M059J (cell line): ENCODE data around the gene SUSD5. TPM values are rescaled to one million over a fixed set of nuclear protein-coding genes. Genes with fewer than 3 reads are reported as not detected.

Experiments
- DNase-seq: peaks from one replicate; pipeline ENCODE4 v3.0.0-alpha.2; 2012; ENCODE audit warnings: low read depth
- total RNA-seq: library from RNA; depleted of rRNA; stranded (reverse); fragments of >200 nt; shearing (Covaris generic); gene quantifications from 2 replicates; pipeline ENCODE4 v1.2.3, GENCODE V29; 2014; rRNA removed

The SUSD5 gene
- total RNA-seq = 0.44 and 0.98 TPM in 2 replicates

DNA sequence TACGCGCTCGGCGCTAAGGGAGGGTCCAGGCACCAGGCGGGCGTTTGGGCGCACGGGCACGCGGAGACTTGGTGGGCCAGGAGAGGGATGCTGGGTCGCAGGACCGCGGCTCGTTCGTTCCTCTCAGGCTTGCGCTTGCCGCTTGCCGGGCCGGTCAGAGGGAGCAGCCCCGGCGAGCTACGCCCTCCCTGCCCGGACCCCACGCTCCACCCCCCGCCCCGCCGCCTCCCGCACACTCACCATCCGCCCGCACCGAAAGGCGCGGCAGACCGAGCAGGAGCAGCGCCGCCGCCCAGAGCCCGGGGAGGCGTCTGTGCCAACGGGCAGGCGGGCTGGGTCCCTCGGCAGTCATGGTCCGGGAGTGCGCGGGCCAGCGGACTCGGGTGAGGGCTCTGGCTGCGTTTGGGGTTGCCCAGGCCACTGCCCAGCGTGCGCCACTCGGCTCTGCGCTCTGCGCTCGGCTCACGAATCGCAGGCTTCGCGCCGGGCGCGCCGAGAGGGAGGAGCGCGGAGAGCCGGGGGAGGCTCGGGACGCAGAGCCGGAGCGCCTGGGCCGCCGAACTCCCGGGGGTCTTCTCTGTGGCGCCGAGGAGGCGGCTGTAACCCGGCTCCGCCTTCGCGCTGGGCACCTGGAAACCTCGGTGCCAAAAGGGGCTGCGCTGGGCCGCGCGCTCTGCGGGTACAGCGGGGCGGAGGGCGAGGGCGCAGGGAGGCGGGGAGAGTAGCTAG lies at the start of gene SUSD5:
Gene SUSD5 (minus strand): TSS at position 365 of the 729 bp plus-strand sequence. CDS start 13 bp downstream, at position 352.
- DNase-seq = peak; percentile 23

- DNase-seq = no peak
Observed at GRCh38 chr3:33260104-33260503, 41.5 kb upstream of the SUSD5 start.

- no peak for DNase-seq
Observed at GRCh38 chr3:33256249-33256648, 37.6 kb upstream of the SUSD5 start.

- no peak for DNase-seq
Observed at GRCh38 chr3:33250712-33251111, 32.1 kb upstream of the SUSD5 start.

GRCh38 chr3:33246786-33247185 lies 28.2 kb upstream of the SUSD5 start:
- no peak for DNase-seq

- no peak for DNase-seq
Observed at GRCh38 chr3:33240261-33240660, 21.7 kb upstream of the SUSD5 start.

- DNase-seq = no peak
Observed at GRCh38 chr3:33238923-33239322, 20.3 kb upstream of the SUSD5 start.

GRCh38 chr3:33237439-33237838 lies 18.8 kb upstream of the SUSD5 start:
- no peak for DNase-seq

DNA sequence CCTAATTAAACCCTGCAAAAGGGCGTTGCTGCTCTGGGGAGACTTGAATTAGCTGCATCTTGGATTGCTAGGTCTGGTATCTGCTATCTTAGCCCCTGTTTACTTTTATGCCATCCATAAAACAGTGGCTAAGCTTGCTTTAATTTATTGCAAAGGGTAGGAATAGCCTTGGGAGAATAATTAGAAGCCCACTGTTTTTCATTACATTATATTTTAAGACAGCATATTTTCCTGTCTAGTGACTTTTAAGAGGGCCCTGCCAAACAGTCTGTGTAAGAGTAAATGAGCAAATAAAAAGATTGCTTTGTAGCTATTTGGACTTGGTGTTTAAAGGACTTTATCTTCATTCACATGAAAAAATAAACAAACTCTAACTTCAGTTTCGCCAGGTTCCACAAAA lies 17.4 kb upstream of the SUSD5 start:
- DNase-seq = no peak

- DNase-seq = no peak
Observed at GRCh38 chr3:33233884-33234283, 15.3 kb upstream of the SUSD5 start.

DNA sequence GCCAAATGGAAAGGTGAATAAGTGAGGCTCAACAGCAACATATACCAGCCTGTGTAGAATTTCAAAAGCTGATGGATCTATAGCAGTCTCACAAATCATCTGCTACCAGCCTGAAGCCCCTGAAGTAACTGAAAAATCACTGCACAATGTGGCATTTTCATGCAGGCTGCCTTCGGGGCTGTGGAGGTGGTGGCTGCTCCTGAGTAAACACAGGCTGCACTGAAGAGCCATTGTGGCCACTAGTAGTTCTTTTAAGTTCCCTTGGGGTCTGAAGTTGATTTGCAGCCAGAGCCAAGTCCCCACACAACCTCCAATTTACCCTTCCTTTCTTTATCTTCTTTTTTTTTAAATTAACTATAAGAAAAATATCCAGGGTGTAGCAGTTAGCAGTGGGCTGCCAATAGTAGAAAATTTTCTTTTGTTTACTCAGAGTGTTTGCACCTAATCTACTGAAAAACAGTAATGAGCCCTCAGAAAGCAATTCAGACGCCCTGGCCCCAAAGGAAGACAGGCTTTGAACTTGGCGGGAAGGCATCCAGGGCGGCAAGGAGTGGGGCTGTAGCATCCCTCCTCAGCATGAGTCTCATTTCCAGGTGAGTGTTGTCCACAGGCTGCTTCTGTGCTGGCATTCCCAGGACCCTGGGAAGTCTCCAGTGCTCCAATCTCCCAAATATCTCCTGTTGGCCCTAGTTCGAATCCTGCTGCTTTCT lies 13.3 kb upstream of the SUSD5 start:
- no peak for DNase-seq

GRCh38 chr3:33229947-33230346 lies 11.3 kb upstream of the SUSD5 start:
- no peak for DNase-seq

DNA sequence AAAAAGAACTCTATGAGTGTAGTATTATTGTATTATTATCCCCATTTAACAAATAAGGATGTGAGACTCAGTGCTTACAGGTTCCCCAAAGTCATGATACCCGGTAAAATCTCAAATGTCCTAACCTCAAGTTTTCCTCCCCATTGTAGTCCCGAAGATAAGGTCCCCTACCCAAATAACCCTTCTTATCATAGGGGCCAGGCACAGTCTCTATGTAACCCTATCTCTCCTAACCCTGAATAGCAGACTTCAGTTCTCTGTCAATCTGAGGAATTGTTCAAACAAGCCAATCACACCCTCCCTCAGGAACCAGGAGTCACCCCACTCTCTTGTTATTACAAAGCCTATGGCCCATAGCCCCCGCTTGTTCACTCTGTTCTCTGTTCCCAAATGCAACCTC lies 10.5 kb upstream of the SUSD5 start:
- DNase-seq = no peak

DNA sequence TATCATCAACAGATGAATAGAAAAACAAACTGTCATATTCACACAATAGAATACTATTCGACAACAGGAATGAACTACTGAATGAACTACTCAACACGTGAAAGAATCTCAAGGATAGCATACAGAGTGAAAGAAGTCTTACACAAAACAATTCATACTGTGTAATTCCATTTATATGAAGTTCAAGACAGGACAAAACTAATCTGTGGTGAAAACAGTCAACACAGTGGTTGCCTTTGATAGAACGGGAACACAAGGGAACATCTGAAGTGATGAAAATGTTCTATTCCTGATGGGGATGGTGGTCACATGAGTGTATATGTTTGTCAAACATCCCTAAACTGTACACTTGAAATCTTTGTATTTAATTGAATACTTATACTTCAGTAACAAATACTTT lies 2.6 kb upstream of the SUSD5 start:
- no peak for DNase-seq

DNA sequence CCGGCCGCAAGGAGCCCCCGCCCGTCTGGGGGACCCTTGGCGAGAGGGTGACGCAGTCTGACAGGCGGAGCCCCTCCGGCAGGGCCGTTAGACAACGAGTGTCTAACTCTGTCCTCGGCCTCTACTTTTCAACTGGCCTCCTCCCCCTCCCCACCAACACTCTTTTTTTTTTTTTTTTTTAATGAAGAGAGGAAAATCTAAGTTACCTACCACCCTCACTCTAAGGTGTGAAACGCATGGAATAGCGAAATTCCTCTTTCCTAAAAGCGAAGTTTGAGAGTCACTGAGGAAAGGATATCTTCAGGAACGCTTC lies 521 bp upstream of the SUSD5 start:
- DNase-seq = no peak

DNA sequence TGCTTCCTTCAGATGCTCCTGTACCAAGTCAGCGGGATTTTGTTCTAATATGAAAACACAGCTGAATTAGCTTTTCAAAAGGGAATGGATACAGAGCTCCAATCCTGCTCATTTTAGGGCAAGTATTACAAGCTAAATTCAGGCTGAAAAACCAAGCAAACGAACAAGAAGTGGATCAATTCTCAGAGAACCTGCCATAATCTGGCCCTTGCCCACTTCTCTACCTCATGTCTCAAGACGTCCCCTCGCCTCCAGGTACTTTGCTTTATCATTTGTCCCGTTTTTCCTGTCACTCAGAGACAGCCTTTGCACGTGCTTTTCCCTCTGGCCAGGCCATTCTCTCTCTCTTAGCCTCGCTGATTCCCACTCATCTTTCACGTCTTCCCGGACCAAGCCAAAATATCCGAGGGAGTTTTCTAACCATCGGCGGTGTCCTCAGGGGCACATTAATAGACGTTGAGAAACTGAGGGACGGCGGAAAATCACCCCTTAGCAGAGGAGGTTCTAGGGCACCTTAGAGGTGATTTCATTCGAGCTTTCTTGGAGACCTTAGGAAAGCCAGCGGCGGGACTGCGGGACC lies 654 bp downstream of the SUSD5 start:
- peak; percentile 8 for DNase-seq

- DNase-seq = no peak
Observed at GRCh38 chr3:33215739-33216138, 2.9 kb downstream of the SUSD5 start.

- DNase-seq = peak; percentile 68
Observed at GRCh38 chr3:33212406-33212805, 6.2 kb downstream of the SUSD5 start.

GRCh38 chr3:33211444-33211843 lies 7.2 kb downstream of the SUSD5 start:
- DNase-seq = peak; percentile 93

GRCh38 chr3:33209357-33209756 lies 9.3 kb downstream of the SUSD5 start:
- no peak for DNase-seq

GRCh38 chr3:33202711-33203457 lies 15.7 kb downstream of the SUSD5 start:
- no peak for DNase-seq

- peak; percentile 47 for DNase-seq
Observed at GRCh38 chr3:33201195-33201594, 17.4 kb downstream of the SUSD5 start.
